GM21423 (cell line): ENCODE results near the gene EPB41L2.
A peak's percentile ranks its signal among the peaks of the same experiment; 100 is the strongest.
"Not testable (repeated sequence)": the region's sequence is repeated elsewhere in the genome, so short reads cannot be mapped to it uniquely, and the experiment has no call there.

Experiments
- ATAC-seq: cut with Tn5 transposase; IDR thresholded peaks from one replicate; pipeline ENCODE4 v1.9.1; 2021; ENCODE audit warnings: mild to moderate bottlenecking, moderate library complexity; ENCODE audit not compliant: unreplicated experiment

Gene EPB41L2

GRCh38 chr6:130922922-130923321, 140.1 kb downstream of the EPB41L2 start:
- ATAC-seq: no peak

DNA sequence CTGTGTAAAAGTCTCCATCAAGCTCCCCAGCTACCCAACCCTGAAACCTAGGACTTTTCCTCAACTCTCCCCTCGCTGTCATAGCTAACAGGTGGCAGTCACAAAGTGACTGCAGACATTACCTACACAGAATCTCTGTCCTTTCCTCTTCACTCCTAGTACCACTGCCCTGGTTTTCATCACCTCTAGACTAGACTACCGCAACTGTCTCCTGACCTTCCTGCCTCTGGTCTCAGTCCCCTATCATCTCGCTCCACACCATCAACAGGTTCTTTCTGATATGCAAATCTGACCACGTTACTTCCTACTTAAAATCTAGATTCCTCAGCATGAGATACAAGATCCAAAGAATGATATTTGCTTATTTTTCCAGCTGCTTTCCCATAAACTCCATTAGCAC, 142.1 kb downstream of the EPB41L2 start:
- no peak for ATAC-seq

DNA sequence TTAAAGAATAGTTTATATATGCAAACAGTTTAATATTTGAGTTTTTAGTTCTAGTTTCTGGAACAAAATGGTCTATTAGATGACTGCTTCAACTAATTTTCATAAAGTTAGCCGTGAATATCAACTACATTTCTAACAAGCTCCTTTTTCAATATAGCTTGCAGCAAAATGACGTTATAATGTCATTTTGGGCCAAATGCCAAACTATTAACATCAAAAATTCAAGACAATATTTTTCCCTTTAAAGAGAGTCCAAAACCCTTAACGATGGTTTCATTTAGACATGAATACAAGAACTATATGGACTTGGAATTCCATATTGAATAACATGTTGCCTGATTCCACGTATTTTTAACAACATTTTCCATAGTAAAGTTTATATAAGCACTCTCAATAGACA, 144.9 kb downstream of the EPB41L2 start:
- no peak for ATAC-seq

GRCh38 chr6:130915606-130916005, 147.4 kb downstream of the EPB41L2 start:
- not testable (repeated sequence) for ATAC-seq

GRCh38 chr6:130913120-130913519, 149.9 kb downstream of the EPB41L2 start:
- ATAC-seq: peak; percentile 87

DNA sequence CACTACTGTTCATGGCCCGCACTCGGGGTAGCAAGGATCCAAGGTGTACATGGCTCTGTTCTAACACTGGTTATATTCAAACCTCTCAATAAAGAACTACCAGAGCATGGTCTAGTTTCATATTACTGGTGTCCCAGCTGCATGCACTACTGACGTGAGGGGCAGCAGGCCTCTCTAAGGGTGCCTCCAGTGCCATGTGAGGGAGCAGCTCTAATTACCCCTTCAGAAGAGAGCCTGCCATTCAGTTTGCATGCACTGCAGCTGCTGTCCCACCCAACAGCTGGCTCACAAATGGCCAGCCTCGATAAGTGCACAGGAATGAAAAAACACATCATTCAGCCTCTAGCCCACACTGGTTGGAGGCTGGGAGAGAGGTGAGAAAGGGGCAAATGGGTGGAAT, 150.6 kb downstream of the EPB41L2 start:
- ATAC-seq: no peak

- no peak for ATAC-seq
Observed at GRCh38 chr6:130908958-130909357, 154.1 kb downstream of the EPB41L2 start.

- peak; percentile 65 for ATAC-seq
Observed at GRCh38 chr6:130908188-130908587, 154.9 kb downstream of the EPB41L2 start.

- peak; percentile 13 for ATAC-seq
Observed at GRCh38 chr6:130907687-130908086, 155.4 kb downstream of the EPB41L2 start.

- ATAC-seq: no peak
Observed at GRCh38 chr6:130906736-130907381, 156.2 kb downstream of the EPB41L2 start.

DNA sequence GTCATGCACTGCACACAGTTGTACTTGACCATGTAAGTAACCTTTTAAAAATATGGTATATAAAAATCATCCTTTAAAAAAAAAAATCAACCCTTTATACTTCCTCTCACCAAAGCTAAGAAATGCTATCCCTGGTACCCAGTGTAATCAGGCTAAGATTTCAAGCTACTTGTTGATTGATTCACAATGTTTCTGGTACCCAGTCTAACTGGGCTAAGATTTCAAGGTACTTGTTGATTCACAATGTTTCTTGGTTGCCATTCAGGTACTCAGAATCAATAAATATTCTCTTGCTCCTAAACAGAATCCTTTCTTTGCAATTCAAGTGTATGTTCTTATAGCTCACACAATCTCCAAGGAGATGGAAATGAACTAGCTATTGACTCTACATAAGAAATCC, 159.4 kb downstream of the EPB41L2 start:
- ATAC-seq: no peak

DNA sequence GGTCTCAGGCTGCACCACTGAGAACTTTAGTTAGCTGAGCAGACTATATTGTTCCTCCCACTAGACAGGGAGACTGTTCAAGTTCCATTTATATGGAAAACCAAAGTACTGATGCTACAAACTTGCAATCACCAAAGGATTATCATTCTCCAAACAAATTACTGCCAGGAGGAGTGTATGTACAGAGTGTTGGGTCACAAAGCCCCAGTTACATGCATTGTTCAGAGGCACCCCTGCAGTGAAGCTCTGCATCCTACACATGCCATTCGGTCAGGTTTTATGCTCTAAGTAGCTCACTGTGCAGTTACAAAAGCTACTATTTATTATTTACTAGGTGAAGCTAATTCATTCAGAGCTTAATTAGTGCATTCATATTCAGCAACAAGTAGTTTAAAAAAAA, 160.0 kb downstream of the EPB41L2 start:
- ATAC-seq: no peak

- no peak for ATAC-seq
Observed at GRCh38 chr6:130900913-130901312, 162.1 kb downstream of the EPB41L2 start.

- ATAC-seq: no peak
Observed at GRCh38 chr6:130896249-130896648, 166.8 kb downstream of the EPB41L2 start.

- no peak for ATAC-seq
Observed at GRCh38 chr6:130895516-130895915, 167.5 kb downstream of the EPB41L2 start.

DNA sequence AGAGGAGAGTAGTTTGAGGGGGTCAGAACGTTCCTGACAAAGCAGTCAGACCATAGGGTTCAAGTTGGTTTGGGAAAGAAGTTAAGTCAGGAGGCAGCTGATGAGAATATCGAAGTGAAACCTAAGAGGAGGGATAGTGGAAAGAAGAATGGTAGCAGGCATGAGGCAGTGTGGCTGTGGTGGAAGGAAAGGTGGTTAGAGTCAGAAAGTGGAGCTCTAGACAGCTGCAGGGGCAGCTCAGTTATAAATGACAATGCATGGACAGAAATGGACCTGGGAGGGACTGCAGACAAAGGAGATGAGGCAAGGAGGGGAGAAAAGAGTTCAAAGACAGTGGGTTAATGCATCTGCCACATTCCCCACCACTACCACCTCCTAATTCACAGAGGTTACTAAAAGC, 169.3 kb downstream of the EPB41L2 start:
- no peak for ATAC-seq

GRCh38 chr6:130893277-130893676, 169.8 kb downstream of the EPB41L2 start:
- ATAC-seq: no peak

- no peak for ATAC-seq
Observed at GRCh38 chr6:130890521-130890971, 172.5 kb downstream of the EPB41L2 start.

- no peak for ATAC-seq
Observed at GRCh38 chr6:130889423-130889822, 173.6 kb downstream of the EPB41L2 start.

DNA sequence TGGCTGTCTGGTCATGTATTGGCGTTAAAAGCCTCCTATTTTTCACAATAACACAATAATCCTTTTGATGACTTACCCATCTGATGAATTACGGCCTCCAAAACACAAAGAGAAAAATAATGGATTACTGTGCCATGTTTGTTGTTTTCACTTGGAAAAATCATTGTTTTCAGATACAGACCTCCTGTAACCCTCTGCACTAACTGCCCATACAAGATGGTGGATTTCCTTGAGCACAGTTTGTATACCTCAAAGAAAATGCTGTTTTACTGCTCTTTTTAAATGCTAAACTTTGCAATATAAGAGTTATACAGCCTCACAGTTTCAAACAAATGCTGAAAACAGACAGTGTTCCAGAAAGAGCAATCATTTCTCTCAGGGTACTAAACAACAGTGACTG, 174.8 kb downstream of the EPB41L2 start:
- ATAC-seq: no peak

GRCh38 chr6:130886966-130887365, 176.1 kb downstream of the EPB41L2 start:
- ATAC-seq: no peak

- peak; percentile 83 for ATAC-seq
Observed at GRCh38 chr6:130885392-130886192, 177.5 kb downstream of the EPB41L2 start.
